Nephron (organoid): ENCODE data around the gene NOBOX.

Experiments used
- H3K27ac Mint-ChIP-seq, 3 experiments: 2 replicates each; pipeline ENCODE4 v1.8.0; 2020; ENCODE audit warnings: mixed read lengths in 3 of 3, mild to moderate bottlenecking in 2 of 3, moderate library complexity in 1 of 3
- H3K27me3 Mint-ChIP-seq: 2 replicates; pipeline ENCODE4 v1.8.0; 2021; ENCODE audit warnings: low read depth, mild to moderate bottlenecking, moderate library complexity, mixed read lengths
- H3K36me3 Mint-ChIP-seq: 2 replicates; pipeline ENCODE4 v1.8.0; 2020; ENCODE audit warnings: low read depth, mixed read lengths
- H3K4me1 Mint-ChIP-seq: 2 replicates; pipeline ENCODE4 v1.8.0; 2020; ENCODE audit warnings: mixed read lengths
- H3K4me3 Mint-ChIP-seq, 3 experiments: 2 replicates each; pipeline ENCODE4 v1.8.0; 2020; ENCODE audit warnings: mild to moderate bottlenecking in 3 of 3, mixed read lengths in 3 of 3, moderate library complexity in 2 of 3
- H3K9me3 Mint-ChIP-seq: 2 replicates; pipeline ENCODE4 v1.8.0; 2020; ENCODE audit warnings: mixed read lengths
- TF ChIP-seq, protein P1 (sequence below), 3 experiments: fragments of 200-600 bp; sonication (generic); IDR thresholded peaks; one replicate each; pipeline ENCODE4 v1.5.0; 2021; ENCODE audit warnings: antibody characterized with exemption in 3 of 3; ENCODE audit not compliant: unreplicated experiment in 3 of 3

The NOBOX gene

DNA sequence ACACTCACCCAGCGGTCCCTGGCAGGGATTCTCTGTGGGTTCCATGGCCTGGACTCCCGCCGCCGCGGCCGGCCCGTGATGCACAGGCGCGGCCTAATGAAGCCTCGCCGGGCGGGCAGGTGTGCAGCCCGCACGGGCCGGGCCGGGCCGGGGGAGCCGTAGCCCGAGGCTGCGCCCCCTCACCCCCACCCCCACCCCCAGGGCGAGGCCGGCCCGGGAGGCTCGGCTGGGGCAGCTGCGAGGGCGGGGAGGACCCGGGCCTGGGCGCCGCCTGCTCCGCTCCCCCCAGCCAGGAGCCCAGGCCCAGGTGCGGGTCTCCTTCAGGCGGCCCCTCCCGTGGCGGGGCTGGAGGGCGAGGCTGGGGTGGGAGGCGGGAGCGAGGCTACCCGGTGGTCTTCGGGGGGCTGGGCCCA is at the start of gene NOBOX:
TSS of gene NOBOX (minus strand) at position 45 of the 413 bp plus-strand sequence.
- Mint-ChIP-seq H3K27ac (no peak within 1 kb of the TSS), H3K27me3 (peaks cover 12% of the 10 kb centered on the region), H3K4me1 (peaks cover 4% of the 10 kb centered on the region), H3K4me3 (no peak within 1 kb of the TSS), H3K36me3 (no peaks in the 10 kb centered on the region), H3K9me3 (no peaks in the 10 kb centered on the region)
- TF ChIP-seq, protein P1, sequence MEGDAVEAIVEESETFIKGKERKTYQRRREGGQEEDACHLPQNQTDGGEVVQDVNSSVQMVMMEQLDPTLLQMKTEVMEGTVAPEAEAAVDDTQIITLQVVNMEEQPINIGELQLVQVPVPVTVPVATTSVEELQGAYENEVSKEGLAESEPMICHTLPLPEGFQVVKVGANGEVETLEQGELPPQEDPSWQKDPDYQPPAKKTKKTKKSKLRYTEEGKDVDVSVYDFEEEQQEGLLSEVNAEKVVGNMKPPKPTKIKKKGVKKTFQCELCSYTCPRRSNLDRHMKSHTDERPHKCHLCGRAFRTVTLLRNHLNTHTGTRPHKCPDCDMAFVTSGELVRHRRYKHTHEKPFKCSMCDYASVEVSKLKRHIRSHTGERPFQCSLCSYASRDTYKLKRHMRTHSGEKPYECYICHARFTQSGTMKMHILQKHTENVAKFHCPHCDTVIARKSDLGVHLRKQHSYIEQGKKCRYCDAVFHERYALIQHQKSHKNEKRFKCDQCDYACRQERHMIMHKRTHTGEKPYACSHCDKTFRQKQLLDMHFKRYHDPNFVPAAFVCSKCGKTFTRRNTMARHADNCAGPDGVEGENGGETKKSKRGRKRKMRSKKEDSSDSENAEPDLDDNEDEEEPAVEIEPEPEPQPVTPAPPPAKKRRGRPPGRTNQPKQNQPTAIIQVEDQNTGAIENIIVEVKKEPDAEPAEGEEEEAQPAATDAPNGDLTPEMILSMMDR (IDR thresholded peaks at IDR 0.05; ENCODE audit: unreplicated experiment in 3 of 3) = no peak

GRCh38 chr7:144452064-144452463 is 48.6 kb upstream of the NOBOX start:
- H3K4me1 Mint-ChIP-seq = no peaks in the 10 kb centered on the region
- no peaks in the 10 kb centered on the region for H3K27me3 Mint-ChIP-seq
- no peak overlapping the region for H3K4me3 Mint-ChIP-seq
- no peaks in the 10 kb centered on the region for H3K9me3 Mint-ChIP-seq
- no peaks in the 10 kb centered on the region for H3K36me3 Mint-ChIP-seq
- TF ChIP-seq, protein P1 (IDR thresholded peaks at IDR 0.05; ENCODE audit: unreplicated experiment in 3 of 3) = no peak
- no peak overlapping the region for H3K27ac Mint-ChIP-seq

- H3K9me3 Mint-ChIP-seq = no peaks in the 10 kb centered on the region
- H3K4me3 Mint-ChIP-seq = no peak overlapping the region
- H3K27me3 Mint-ChIP-seq = no peaks in the 10 kb centered on the region
- no peaks in the 10 kb centered on the region for H3K36me3 Mint-ChIP-seq
- no peak overlapping the region for H3K27ac Mint-ChIP-seq
- TF ChIP-seq, protein P1 (IDR thresholded peaks at IDR 0.05; ENCODE audit: unreplicated experiment in 3 of 3) = no peak
- no peaks in the 10 kb centered on the region for H3K4me1 Mint-ChIP-seq
Measured at GRCh38 chr7:144445590-144445989, 42.1 kb upstream of the NOBOX start.

DNA sequence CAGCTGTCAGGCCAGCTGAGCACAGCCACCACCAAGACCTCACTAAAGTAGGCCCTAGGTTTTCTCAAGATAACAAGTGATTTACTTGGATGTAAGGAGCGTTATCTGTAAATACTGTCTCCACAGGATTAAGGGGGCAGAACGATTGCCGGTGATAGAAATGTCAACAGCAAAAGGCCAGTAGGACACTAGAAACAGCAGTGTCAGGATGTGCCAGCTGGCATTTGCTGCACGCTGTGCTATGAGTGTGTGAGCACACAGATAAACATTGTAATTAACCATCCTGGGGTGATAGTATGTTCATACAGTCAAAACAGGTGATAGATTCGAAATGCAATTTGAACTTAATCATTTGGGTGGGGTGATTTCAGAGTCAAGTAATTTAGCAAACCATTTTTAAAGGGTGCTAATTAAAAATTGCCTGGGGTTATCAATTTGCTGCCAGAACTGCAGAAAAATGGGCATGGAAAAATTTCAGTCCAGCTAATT is 36.3 kb upstream of the NOBOX start:
- Mint-ChIP-seq H3K4me3 (no peak overlapping the region), H3K4me1 (no peaks in the 10 kb centered on the region), H3K36me3 (no peaks in the 10 kb centered on the region), H3K9me3 (no peaks in the 10 kb centered on the region), H3K27ac (no peak overlapping the region), H3K27me3 (no peaks in the 10 kb centered on the region)
- TF ChIP-seq, protein P1 (IDR thresholded peaks at IDR 0.05; ENCODE audit: unreplicated experiment in 3 of 3) = no peak

DNA sequence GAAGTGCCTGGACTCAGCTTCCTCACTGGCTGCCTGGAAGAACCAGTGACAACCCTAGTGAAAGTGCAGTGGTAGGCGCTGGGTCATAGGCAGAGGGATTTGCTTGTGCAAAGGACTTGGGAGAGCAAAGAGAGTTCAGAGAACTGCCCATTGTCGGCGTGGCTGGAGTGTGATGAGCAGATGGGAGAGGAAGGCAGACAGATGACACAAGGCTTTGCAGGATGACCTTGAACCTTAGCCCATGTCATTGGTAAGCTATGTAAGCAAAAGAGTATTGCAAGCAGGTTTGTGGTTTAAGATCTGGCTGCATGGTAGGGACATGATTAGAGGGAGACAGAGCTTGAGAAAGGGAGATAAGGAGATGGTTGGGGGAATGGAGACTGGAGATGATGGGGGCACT is 35.3 kb upstream of the NOBOX start:
- Mint-ChIP-seq H3K4me1 (no peaks in the 10 kb centered on the region), H3K27ac (no peak overlapping the region), H3K4me3 (no peak overlapping the region), H3K36me3 (no peaks in the 10 kb centered on the region), H3K27me3 (peaks cover 5% of the 10 kb centered on the region), H3K9me3 (no peaks in the 10 kb centered on the region)
- TF ChIP-seq, protein P1 (IDR thresholded peaks at IDR 0.05; ENCODE audit: unreplicated experiment in 3 of 3) = no peak

DNA sequence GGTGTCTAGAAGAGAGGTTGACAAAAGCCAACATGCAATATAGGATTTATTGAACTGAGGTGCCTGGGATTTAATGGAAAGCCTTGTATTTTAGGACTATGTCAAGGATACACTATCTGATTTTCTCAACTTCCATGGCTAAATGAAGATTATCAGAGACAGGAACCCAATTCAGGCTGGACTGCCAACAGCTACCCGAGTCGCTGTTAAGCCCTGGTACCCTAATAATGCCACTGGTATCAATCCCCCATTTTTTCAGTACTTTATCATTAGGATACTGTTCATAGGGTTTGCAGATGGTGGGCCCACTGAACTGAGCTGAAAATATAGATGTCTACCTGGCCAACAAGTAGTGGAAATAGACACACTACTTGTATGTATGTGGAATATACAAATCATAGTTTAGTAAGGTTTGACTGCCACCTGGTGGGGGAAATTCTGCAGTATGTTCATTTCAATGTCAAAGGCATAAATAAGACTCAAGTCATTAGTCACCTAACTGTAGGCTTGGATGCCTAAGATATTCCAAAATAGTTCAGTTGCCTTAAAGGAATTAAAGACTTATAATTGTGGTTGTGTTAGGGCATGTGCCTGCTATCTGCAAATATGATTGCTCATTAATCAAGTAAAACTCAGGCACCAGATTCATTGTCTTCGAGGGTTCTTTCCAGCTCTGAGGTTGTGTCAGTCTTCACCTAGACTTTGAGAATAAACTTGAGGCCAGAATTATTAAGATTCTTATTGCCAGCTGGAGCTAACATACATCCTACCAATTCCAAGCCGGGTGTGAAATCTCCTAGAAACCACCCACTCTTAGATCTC is 34.1 kb upstream of the NOBOX start:
- TF ChIP-seq, protein P1 (IDR thresholded peaks at IDR 0.05; ENCODE audit: unreplicated experiment in 3 of 3) = peak; percentile 56 to 67 (median 61)
- peaks cover 5% of the 10 kb centered on the region for H3K27me3 Mint-ChIP-seq
- no peak overlapping the region for H3K4me3 Mint-ChIP-seq
- H3K36me3 Mint-ChIP-seq = no peaks in the 10 kb centered on the region
- no peaks in the 10 kb centered on the region for H3K4me1 Mint-ChIP-seq
- no peak overlapping the region for H3K27ac Mint-ChIP-seq
- no peaks in the 10 kb centered on the region for H3K9me3 Mint-ChIP-seq
